Spleen (tissue), 11 donors: ENCODE results near the gene UBE2G1. TPM values are rescaled to one million over a fixed set of nuclear protein-coding genes. Genes with fewer than 3 reads are reported as not detected.

Experiments used
- DNase-seq: peaks from one replicate; pipeline ENCODE4 v3.0.0-alpha.2; 2020
- H3K27ac ChIP-seq, 8 donors: fragments of 200-600 bp; sonication (generic) in 7 of 8; 1 replicate in 4 of 8; 2 replicates in 4 of 8; pipeline versions ENCODE4 v1.5.0 to v1.8.0; 2016 to 2021; ENCODE audit warnings: inconsistent platforms in 4 of 8, mild to moderate bottlenecking in 4 of 8, moderate library complexity in 1 of 8
- H3K27me3 ChIP-seq, 7 donors: fragments of 200-600 bp; sonication (generic) in 6 of 7; replicated peaks in 1 of 7; 1 replicate in 4 of 7; 2 replicates in 3 of 7; pipeline versions ENCODE4 v1.5.0 to v1.8.0; 2016 to 2021; ENCODE audit warnings: inconsistent platforms in 3 of 7, mild to moderate bottlenecking in 1 of 7
- H3K36me3 ChIP-seq, 6 donors: fragments of 200-600 bp; sonication (generic) in 5 of 6; 1 replicate in 4 of 6; 2 replicates in 2 of 6; pipeline versions ENCODE4 v1.5.0 to v1.8.0; 2016 to 2021; ENCODE audit warnings: inconsistent platforms in 2 of 6
- H3K4me1 ChIP-seq, 6 donors: fragments of 200-600 bp; sonication (generic) in 5 of 6; 1 replicate in 3 of 6; 2 replicates in 3 of 6; pipeline versions ENCODE4 v1.5.0 to v1.8.0; 2016 to 2021; ENCODE audit warnings: inconsistent platforms in 3 of 6
- H3K4me3 ChIP-seq, 8 donors: fragments of 200-600 bp; sonication (generic) in 7 of 8; 1 replicate in 4 of 8; 2 replicates in 4 of 8; pipeline versions ENCODE4 v1.5.0 to v1.8.0; 2016 to 2021; ENCODE audit warnings: inconsistent platforms in 4 of 8, mild to moderate bottlenecking in 4 of 8, moderate library complexity in 2 of 8
- H3K9me3 ChIP-seq, 8 donors: fragments of 200-600 bp; sonication (generic) in 7 of 8; 1 replicate in 4 of 8; 2 replicates in 4 of 8; pipeline versions ENCODE4 v1.5.0 to v1.8.0; 2016 to 2021; ENCODE audit warnings: inconsistent platforms in 4 of 8
- POLR2A ChIP-seq, 3 donors: fragments of 450-650 bp; IDR thresholded peaks; one replicate each; pipeline ENCODE4 v1.5.1; 2017; ENCODE audit warnings: antibody characterized with exemption in 3 of 3, mild to moderate bottlenecking in 1 of 3
- POLR2AphosphoS5 ChIP-seq, 3 donors: sonication (generic); formaldehyde crosslinking; IDR thresholded peaks; one replicate each; pipeline ENCODE4 v1.5.1; 2017; ENCODE audit warnings: antibody characterized with exemption in 3 of 3
- WGBS, 5 donors: extraction: QIAGEN DNeasy Blood & Tissue Kit in 3 of 5; methylation state at CpG; one replicate each; pipeline versions ENCODE4 v1.1.5 to v1.1.7; 2013 to 2018; 5-methylcytosine and 5-hydroxymethylcytosine counted together
- intact Hi-C: fragments of 100-400 bp; cut with DNase I; formaldehyde crosslinking; loops from one replicate; pipeline ENCODE4 v1.15.0; 2023; ENCODE audit warnings: low total_unique reads
- polyA plus RNA-seq, 3 donors: library from polyadenylated mRNA; stranded (reverse); fragments of 200-250 nt; gene quantifications; one replicate each; pipeline ENCODE4 v1.2.1, GENCODE V29; 2013
- total RNA-seq, 7 donors: library from RNA; depleted of rRNA in 3 of 7; stranded (reverse); fragments of >200 nt in 3 of 7; fragmentation: NEBNext Ultra II Directional in 4 of 7; extraction: Animal tissue kit (Norgen Biotek cat#: 25700) in 4 of 7; gene quantifications; one replicate each; pipeline versions ENCODE4 v1.1.0 to v1.2.1, GENCODE V29; 2016 to 2021
- TF ChIP-seq, protein P1 (sequence below), 11 experiments: fragments of 200-600 bp in 7 of 11; fragments of 450-650 bp in 4 of 11; sonication (generic) in 4 of 11; IDR thresholded peaks in 8 of 11; conservative IDR thresholded peaks in 3 of 11; 1 replicate in 7 of 11; 2 replicates in 4 of 11; pipeline versions ENCODE4 v1.4.0 to v1.8.0; 2016 to 2021; ENCODE audit warnings: antibody characterized with exemption in 11 of 11, inconsistent platforms in 4 of 11, mild to moderate bottlenecking in 1 of 11
- donor health status: healthy with polysubstance abuse.
- donor health status: DM: no; HTN: no; CAD: no; lungs with moderate emphysema.
- donor health status: DM: no; HTN: no; CAD: no.
- donor health status: Bipolar disorder and iron deficiency.
- donor health status: healthy.
- donor health status: DM: no; HTN: no; CAD: no.
- donor health status: DM: yes; HTN: yes; CAD: no.

Gene UBE2G1
- total and polyA plus RNA-seq, 10 donors, result 10.7 to 59.7 (median 54.1) TPM

- H3K27ac ChIP-seq, result no peak overlapping the region
- DNase-seq, result no peak
- peaks cover 0 to 65% (median 29%) of the 10 kb centered on the region in 6 donors for H3K4me1 ChIP-seq
- no peaks in the 10 kb centered on the region for H3K9me3 ChIP-seq
- peak in 1 of 3 donors; percentile 22 for TF ChIP-seq POLR2AphosphoS5 (IDR thresholded peaks at IDR 0.05)
- no peak for TF ChIP-seq POLR2A (IDR thresholded peaks at IDR 0.05)
- H3K36me3 ChIP-seq, result peaks cover 0 to 34% (median 10%) of the 10 kb centered on the region in 6 donors
- H3K4me3 ChIP-seq, result no peak overlapping the region
- 73 to 89% (median 86%) methylated on average over 9 to 11 of the region's 11 CpGs for WGBS, 5 donors
- no peaks in the 10 kb centered on the region for H3K27me3 ChIP-seq
- intact Hi-C loops, result no loop called here
Measured at GRCh38 chr17:4247971-4248388, 118.5 kb downstream of the UBE2G1 start.

GRCh38 chr17:4247361-4247970 lies 119.0 kb downstream of the UBE2G1 start:
- Histone ChIP-seq H3K9me3 (no peaks in the 10 kb centered on the region), H3K27me3 (no peaks in the 10 kb centered on the region), H3K4me3 (no peak overlapping the region), H3K4me1 (peaks cover 0 to 62% (median 29%) of the 10 kb centered on the region in 6 donors), H3K27ac (no peak overlapping the region), H3K36me3 (peaks cover 0 to 36% (median 10%) of the 10 kb centered on the region in 6 donors)
- DNase-seq, result no peak
- intact Hi-C loops, result no loop called here
- TF ChIP-seq POLR2A (IDR thresholded peaks at IDR 0.05) (no peak), POLR2AphosphoS5 (IDR thresholded peaks at IDR 0.05) (no peak)
- TF ChIP-seq, protein P1, sequence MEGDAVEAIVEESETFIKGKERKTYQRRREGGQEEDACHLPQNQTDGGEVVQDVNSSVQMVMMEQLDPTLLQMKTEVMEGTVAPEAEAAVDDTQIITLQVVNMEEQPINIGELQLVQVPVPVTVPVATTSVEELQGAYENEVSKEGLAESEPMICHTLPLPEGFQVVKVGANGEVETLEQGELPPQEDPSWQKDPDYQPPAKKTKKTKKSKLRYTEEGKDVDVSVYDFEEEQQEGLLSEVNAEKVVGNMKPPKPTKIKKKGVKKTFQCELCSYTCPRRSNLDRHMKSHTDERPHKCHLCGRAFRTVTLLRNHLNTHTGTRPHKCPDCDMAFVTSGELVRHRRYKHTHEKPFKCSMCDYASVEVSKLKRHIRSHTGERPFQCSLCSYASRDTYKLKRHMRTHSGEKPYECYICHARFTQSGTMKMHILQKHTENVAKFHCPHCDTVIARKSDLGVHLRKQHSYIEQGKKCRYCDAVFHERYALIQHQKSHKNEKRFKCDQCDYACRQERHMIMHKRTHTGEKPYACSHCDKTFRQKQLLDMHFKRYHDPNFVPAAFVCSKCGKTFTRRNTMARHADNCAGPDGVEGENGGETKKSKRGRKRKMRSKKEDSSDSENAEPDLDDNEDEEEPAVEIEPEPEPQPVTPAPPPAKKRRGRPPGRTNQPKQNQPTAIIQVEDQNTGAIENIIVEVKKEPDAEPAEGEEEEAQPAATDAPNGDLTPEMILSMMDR (IDR thresholded peaks at IDR 0.05 in 8 of 11, conservative IDR thresholded peaks at IDR 0.05 in 3 of 11), result no peak
- 63 to 92% (median 83%) methylated on average over 5 of the region's 5 CpGs for WGBS, 5 donors

DNA sequence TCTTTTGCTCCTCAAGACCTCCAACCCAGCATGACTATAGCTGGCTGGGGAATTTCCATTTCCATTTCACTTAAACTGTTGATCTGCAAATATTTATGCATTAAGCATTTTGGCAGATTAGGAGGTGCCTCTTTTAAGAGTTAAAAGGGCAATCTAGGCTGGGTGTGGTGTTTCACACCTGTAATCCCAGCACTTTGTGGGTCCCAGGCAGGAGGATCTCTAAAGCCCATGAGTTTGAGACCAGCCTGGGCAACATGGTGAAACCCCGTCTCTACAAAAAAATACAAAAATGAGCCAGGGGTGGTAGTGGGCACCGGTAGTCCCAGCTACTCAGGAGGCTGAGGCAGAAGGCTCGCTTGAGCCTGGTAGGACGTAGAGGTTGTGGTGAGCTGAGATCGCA lies 119.8 kb downstream of the UBE2G1 start:
- Histone ChIP-seq H3K4me3 (no peak overlapping the region), H3K4me1 (peaks cover 0 to 55% (median 29%) of the 10 kb centered on the region in 6 donors), H3K27me3 (no peaks in the 10 kb centered on the region), H3K36me3 (peaks cover 0 to 44% (median 16%) of the 10 kb centered on the region in 6 donors), H3K9me3 (no peaks in the 10 kb centered on the region), H3K27ac (no peak overlapping the region)
- TF ChIP-seq POLR2AphosphoS5 (IDR thresholded peaks at IDR 0.05) (no peak), POLR2A (IDR thresholded peaks at IDR 0.05) (no peak)
- TF ChIP-seq, protein P1 (IDR thresholded peaks at IDR 0.05 in 8 of 11, conservative IDR thresholded peaks at IDR 0.05 in 3 of 11), result no peak
- WGBS, 5 donors, result 91 to 96% (median 94%) methylated on average over 5 of the region's 5 CpGs
- no peak for DNase-seq
- intact Hi-C loops, result no loop called here

- Histone ChIP-seq H3K27ac (no peak overlapping the region), H3K4me3 (no peak overlapping the region), H3K27me3 (no peaks in the 10 kb centered on the region), H3K36me3 (peaks cover 0 to 76% (median 47%) of the 10 kb centered on the region in 6 donors), H3K4me1 (peaks cover 0 to 10% (median 0%) of the 10 kb centered on the region in 6 donors), H3K9me3 (no peaks in the 10 kb centered on the region)
- DNase-seq, result no peak
- TF ChIP-seq, protein P1 (IDR thresholded peaks at IDR 0.05 in 8 of 11, conservative IDR thresholded peaks at IDR 0.05 in 3 of 11), result no peak
- TF ChIP-seq POLR2A (IDR thresholded peaks at IDR 0.05), result no peak
- no peak for TF ChIP-seq POLR2AphosphoS5 (IDR thresholded peaks at IDR 0.05)
- intact Hi-C loops, result no loop called here
- 95 to 98% (median 96%) methylated on average over 11 of the region's 11 CpGs for WGBS, 5 donors
Measured at GRCh38 chr17:4241535-4241934, 124.9 kb downstream of the UBE2G1 start.
